ENCODE measurements around the gene TPP2.
A peak's percentile ranks its signal among the peaks of the same experiment; 100 is the strongest.

GRCh38 chr13:102571075-102571474, 25.7 kb upstream of the TPP2 start:
- TF ChIP-seq CTCF (conservative IDR thresholded peaks at IDR 0.05) = peak; percentile 20; the same call in 1 of the 2 replicates
- no peak for TF ChIP-seq ZFX (IDR thresholded peaks at IDR 0.05)
